GM10266 (cell line): ENCODE results near the gene CHRNE.

Source experiments
- DNase-seq: peaks from one replicate; pipeline ENCODE4 v3.0.0; 2012; ENCODE audit errors: extremely low spot score
- TF ChIP-seq, protein P1 (sequence below): IDR thresholded peaks from 2 replicates; pipeline ENCODE4 v1.5.1; 2012; ENCODE audit warnings: mild to moderate bottlenecking, low read depth; ENCODE audit not compliant: control insufficient read depth, insufficient read depth; ENCODE audit errors: missing control alignments

CHRNE gene

DNA sequence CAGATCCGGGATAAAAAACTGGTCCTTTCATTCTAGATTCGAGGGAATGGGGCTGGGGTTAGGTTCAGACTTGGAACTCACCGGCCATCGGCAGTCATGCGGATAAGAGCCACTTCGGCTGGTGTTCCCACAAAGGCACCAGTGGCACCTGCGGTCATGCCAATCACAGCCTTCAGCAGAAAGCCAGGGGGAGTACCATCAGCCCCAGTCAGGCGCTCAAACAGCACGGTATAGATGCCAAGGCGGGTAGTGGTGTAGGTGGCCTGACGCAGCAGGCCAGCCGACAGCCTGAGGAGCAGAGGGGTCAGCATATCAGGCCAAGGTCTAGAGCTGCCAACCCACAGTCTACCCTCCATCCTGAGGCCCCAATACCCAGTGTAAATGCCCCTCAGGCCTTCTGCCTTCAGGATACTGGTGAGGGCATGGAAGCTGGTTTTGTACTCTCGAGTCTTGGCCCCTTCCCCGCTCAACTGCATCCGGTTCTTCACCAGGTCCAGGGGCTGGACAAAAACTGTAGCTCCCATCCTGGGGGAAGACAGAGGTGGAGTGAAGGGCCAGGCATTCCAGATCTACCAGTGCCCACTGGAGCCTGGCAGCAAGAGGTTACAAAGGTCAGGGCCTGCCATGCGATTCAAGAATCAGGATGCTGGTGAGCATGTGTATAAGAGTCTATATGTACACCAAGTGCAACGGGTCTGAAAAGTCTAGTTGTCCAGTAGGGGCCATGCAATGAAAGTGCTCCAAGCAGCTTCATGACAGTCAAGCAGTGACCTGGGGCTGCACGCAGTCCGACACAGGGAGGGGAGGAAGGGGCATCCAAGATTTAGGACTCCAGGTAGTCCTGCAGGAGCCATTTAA lies 36.0 kb upstream of the CHRNE start:
- DNase-seq: no peak
- TF ChIP-seq, protein P1, sequence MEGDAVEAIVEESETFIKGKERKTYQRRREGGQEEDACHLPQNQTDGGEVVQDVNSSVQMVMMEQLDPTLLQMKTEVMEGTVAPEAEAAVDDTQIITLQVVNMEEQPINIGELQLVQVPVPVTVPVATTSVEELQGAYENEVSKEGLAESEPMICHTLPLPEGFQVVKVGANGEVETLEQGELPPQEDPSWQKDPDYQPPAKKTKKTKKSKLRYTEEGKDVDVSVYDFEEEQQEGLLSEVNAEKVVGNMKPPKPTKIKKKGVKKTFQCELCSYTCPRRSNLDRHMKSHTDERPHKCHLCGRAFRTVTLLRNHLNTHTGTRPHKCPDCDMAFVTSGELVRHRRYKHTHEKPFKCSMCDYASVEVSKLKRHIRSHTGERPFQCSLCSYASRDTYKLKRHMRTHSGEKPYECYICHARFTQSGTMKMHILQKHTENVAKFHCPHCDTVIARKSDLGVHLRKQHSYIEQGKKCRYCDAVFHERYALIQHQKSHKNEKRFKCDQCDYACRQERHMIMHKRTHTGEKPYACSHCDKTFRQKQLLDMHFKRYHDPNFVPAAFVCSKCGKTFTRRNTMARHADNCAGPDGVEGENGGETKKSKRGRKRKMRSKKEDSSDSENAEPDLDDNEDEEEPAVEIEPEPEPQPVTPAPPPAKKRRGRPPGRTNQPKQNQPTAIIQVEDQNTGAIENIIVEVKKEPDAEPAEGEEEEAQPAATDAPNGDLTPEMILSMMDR: no peak

DNA sequence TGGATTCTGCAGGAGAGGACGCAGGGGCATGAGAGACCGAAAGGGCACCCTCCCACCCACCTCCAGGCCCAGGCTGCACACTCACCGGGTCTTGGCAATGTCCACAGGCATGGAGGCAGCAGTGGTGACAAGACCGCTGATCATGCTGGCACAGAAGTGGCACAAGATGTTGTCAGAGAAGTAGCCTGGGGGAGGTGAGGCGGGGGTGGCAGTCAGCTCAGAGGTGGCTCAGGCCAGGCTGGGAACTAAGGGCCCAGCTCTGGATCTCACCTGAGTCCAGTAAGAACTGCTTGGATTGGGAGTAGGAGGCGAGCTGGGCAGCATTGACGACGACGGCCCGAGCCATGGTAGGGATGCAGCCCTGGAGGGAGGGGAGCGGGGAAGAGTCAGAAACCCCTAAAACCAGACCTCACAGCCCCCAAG lies 35.2 kb upstream of the CHRNE start:
- DNase-seq: no peak
- TF ChIP-seq, protein P1: no peak

DNA sequence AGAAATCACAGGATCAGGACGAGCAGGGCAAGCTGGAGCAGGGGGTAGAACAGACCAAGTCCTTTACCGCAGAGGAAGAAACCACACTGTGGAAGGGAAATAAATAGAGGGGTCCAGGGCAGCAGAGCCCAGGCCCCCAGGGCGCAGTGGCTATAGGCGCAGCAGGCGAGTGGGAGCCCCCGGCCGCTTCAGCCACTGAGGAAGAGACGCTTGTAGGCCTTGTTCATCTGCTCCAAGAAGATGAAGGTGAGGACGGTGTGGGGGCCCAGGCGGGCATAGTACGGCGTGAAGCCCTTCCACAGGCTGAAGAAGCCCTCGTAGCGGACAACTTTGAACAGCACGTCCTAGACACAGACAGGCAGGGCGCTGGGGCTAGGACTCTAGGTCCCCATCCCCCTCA lies 34.7 kb upstream of the CHRNE start:
- DNase-seq: no peak
- TF ChIP-seq, protein P1: no peak

DNA sequence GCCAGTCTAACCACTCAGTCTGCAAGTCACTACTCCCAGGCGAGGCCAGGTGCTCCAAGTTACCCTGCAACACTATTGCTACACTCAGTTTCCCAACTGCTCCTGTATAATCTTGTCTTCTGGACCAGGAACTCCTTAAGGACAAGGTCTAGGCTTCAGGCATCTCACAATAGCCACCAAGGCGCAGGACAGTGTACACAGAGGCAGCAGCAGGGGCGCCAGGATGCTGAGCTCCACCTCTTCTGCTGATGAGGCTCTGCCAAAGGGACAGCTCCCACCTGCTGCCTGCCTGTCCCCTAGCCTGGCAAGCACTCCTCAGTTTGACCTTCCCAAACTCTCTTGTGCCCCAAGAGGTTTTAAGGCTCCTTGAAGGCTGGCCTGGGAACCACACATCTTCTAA lies 33.5 kb upstream of the CHRNE start:
- TF ChIP-seq, protein P1: no peak
- no peak for DNase-seq

DNA sequence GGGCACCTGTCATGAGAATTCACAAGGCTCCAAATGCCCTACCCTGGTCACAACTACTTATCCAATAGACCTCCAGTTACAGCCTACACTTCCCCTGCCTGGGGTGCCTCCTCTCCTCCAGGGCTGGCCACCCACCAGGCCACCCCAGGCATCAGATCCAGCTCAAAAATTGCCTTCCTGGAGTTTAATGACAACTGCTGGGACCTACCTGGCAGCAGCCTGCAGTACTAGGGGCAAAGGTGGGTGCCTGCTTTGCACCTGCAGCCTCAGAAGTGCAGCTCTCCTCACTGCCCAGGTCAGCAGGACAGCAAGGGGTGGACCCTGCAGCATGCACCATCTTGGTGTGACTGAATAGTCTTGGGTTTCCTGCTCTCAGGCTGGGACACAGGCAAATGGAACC lies 32.8 kb upstream of the CHRNE start:
- TF ChIP-seq, protein P1: no peak
- no peak for DNase-seq

DNA sequence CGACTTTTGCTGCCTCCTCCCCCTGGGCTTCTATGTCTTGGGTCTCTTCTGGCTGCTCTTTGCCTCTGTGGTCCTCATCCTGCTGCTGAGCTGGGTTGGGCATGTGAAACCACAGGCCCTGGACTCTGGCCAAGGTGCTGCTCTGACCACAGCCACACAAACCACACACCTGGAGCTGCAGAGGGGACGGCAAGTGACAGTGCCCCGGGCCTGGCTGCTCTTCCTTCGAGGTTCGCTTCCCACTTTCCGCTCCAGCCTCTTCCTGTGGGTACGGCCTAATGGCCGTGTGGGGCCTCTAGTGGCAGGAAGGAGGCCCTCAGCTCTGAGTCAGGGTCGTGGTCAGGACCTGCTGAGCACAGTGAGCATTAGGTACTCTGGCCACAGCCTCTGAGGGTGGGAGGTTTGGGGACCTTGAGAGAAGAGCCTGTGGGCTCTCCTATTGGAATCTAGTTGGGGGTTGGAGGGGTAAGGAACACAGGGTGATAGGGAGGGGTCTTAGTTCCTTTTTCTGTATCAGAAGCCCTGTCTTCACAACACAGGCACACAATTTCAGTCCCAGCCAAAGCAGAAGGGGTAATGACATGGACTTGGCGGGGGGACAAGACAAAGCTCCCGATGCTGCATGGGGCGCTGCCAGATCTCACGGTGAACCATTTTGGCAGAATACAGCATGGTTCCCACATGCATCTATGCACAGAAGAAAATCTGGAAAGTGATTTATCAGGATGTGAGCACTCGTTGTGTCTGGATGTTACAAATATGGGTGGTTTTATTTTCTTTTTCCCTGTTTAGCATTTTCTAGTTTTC lies 31.5 kb upstream of the CHRNE start:
- TF ChIP-seq, protein P1: peak; percentile 45
- no peak for DNase-seq

DNA sequence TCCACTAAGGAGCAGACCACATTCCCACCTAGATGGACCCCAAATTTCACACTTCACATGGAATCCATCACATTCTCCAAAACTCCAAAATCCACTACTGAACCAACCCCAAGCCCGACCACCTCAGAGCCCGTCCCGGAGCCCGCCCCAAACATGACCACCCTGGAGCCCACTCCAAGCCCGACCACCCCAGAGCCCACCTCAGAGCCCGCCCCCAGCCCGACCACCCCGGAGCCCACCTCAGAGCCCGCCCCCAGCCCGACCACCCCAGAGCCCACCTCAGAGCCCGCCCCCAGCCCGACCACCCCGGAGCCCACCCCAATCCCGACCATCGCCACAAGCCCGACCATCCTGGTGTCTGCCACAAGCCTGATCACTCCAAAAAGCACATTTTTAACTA lies 30.7 kb upstream of the CHRNE start:
- TF ChIP-seq, protein P1: no peak
- DNase-seq: no peak
